NAMALWA (cell line): ENCODE data around the gene PYHIN1.
"Not testable (repeated sequence)": the region's sequence is repeated elsewhere in the genome, so short reads cannot be mapped to it uniquely, and the experiment has no call there.

Experiments used
- DNase-seq: peaks from one replicate; pipeline ENCODE4 v3.0.0-alpha.2; 2015; ENCODE audit warnings: low spot score

The PYHIN1 gene

DNA sequence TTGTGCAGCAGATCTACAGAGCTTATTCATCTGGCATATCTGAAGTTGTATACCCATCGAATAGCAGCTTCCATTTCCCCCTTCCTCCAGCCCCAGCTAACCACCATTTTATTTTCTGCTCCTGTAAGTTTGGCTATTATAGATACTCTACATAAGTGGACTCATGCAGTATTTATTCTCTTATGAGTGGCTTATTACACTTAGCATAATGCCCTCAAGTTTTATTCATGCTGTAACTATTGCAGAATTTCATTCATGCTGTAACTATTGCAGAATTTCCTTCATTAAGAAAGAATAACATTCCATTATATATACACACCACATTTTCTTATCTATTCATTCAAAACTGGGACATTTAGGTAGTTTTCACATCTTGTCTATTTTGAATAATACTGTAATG lies 47.9 kb downstream of the PYHIN1 start:
- no peak for DNase-seq

DNA sequence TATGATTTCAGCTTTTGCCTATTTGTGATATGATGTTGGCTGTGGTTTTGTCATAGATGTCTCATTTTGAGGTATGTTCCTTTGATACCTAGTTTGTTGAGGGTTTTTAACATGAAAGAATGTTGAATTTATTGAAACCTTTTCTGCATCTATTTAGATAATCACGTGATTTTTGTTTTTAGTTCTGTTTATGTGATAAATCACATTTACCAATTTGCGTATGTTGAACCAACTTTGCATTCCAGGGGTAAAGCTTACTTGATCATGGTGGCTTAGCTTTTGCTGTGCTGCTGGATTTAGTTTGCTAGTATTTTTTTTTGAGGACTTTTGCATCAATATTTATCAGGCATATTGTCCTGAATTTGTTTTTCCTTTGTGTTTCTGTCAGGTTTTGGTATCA lies 51.9 kb downstream of the PYHIN1 start:
- DNase-seq, result no peak

DNA sequence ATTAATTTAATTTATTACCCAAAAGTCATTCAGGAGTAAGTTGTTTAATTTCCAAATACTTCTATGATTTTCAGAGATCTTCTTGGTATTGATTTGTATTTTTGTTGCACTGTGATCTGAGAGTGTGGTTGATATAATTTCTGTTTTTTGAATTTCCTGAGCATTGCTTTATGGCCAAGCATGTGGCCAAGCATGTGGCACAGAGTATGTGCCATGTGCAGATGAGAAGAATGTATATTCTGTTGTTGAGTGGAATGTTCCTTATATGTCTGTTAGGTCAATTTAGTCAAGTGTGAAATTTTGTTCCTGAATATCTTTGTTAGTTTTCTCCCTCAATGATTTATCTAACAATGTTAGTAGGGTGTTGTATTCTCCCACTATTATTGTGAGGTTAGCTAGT lies 53.0 kb downstream of the PYHIN1 start:
- no peak for DNase-seq

DNA sequence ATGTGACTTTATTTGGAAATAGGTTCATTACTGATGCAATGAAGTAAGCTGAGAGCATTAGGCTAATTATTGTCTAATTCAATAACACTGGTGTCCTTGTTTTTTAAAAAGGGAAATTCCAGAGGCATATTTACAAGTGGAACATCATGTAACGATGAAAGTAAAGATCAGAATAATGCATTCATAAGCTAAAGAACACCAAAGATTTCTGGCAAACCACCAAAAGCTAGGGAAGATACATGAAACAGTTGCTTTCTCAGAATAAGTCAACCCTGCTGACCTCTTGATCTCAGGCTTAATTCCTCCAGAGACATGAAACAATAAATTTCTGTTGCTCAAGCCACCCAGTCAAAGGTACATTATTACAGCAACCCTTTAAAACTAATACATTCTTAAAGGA lies 58.1 kb downstream of the PYHIN1 start:
- no peak for DNase-seq

DNA sequence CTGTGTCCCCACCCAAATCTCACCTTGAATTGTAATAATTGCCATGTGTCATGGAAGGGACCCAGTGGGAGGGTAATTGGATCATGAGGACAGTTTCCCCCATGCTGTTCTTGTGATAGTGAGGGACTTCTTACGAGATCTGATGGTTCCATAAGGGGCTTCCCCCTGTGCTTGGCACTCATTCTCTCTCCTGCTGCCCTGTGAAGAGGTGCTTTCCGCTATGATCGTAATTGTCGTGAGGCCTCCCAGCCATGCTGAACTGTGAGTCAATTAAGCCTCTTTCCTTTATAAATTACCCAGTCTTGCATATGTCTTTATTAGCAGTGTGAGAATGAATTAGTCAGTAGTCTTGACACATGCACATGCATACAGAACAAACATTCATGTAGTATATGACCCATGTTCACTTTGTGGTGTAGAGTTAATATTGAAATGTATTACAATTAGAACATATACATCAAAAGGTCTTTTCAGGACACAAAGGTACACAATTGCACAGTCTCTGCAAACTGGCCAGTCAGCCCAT lies 61.5 kb downstream of the PYHIN1 start:
- DNase-seq, result no peak

DNA sequence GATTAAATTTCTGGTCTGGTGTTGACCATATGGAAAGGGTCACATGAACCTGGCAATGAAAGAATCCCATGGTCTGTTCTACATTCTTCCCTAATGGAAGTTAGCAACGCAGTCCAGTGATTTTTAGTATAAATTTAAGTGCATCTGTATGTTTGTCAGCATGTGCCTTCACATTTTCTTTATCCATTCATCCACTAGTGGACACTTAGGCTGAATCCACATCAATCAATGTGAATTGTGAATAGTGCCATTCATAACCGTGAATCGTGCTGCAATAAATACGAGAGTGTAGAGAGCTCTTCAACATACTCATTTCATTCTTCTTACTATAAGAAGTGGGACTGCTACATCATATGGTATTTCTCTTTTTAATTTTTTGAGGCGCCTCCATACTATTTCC lies 65.6 kb downstream of the PYHIN1 start:
- no peak for DNase-seq

DNA sequence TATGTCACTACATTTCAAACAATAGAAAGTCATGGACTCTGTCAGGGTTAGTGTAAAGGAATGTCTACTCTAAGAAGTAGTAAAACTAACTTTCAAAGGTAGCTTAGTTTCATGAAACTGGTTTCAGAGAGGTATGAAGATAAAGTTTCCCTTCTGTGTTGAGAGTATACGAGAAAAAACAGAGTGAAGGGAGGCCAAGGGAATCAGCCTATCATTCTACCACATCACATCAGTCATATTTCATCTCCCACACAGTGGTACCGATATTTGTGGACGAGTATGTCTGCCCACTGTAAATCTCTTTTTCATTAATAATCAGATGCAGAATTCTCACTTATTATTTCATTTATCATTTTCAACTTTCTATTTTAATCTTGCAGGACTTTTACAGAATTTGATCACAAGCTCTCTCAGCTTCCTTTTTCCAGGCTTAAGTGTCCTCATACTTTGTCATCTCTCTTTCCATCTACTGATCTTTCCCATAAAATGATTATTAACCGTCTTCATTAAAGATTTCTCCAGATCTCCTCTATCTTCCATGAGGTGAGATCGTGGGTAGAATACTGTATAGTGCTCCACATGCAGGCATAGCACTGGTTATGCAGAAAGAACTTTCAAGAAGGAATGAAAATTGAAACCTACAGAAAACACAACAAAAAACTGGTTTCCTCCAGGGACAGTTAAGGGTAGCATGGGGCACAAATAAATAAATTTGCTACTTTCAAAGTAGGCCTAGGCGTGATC lies 66.9 kb downstream of the PYHIN1 start:
- no peak for DNase-seq

DNA sequence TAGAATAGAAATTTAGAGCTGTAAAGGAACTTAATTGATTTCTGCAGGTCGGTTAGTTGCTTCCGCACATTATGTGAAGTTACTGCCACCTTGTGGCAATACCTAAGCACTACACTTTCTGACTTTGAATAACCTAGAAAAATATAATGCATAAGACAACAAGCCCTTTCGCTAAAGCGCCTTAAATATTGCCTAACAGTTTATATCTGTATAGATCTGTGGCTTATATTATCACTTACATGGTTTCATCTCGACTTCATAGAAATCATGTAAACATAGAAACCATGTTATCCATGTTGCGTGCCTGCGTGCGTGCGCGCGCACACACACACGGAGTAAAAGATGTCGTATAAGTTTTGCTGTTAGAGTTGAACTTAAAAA lies 67.4 kb downstream of the PYHIN1 start:
- peak; percentile 90 for DNase-seq

DNA sequence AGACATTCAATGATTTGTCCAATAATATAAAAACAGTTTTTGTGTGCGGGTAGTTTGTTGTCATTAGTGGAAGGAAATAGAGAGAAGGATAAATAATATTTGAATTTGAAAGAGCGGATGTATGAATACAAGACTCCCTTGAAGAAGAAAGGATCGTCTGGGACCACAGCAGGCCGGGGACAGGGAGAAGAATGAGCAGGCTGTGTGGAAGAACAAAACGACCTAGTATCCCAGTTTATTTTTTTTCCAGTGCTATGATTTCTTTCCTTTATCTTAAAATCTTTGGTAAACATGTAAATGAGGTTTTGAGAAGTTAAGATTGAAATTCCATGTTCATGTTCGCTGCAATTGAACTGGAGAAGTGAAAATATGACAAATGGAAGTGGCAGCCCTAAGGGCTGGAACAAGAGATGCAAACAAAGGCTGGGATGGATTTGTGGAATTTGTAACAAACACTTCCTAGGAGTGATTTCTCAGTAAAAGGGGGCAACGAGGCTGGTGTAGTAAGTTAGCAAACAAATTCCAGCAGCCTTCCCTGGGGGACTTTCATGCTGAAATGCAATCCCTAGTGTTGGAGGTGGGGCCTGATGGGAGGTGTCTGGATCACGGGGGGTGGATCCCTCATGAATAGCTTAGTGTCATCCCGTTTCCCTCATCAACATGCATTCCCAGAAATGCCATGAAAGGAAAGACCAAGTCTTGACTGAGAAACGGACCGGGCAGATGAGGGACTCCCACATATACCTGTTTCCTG lies 68.1 kb downstream of the PYHIN1 start:
- DNase-seq, result no peak

DNA sequence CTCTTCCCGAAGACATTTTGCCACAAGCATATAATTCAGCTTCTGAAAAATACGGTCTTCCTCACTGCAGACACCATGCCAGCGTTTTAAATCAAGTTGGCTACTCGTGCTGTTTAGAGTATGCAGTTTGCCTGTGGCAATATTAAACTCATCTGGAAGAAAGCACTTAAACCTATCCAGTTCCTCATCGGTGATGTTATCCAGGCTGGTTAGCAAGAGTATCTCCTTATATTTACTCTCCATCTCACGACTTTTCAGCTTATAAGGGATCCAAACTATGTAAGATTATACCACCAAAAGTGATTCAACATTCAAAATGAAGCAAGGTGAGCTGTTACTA lies 68.7 kb downstream of the PYHIN1 start:
- DNase-seq, result no peak

DNA sequence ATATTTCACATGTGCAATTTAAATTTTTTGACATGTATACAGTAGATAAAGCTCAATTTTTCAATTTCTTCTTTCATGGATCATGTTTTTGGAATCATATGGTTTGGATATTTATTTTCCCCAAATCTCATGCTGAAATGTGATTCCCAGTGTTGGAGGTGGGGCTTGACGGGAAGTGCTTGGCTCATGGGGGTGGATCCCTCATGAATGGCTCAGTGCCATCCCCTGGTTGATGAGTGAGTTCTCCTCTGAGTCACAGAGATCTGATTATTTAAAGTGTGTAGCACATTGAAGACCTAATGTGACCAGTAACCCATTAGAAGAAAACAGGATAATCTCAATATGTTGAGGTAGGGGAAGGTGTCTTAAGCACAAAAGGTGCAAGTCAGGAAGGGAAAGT lies 69.3 kb downstream of the PYHIN1 start:
- DNase-seq, result no peak

DNA sequence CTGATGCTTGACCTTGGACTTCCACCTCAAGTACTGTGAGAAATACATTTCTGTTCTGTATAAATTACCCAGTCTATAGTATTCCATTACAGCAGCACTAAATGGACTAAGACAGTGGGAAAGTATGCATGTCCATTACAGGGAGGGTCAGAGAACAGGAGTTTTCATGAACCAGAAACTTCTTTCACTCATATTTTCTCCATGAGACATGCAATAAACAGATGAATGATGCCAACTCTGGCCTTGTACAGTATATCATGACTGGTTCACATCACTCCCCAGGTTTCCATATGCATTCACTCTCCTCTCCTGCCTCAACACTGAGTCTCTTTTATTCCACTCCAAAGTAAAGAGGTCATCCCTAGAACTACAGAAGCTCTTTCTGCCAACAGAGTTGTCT lies 73.8 kb downstream of the PYHIN1 start:
- no peak for DNase-seq

DNA sequence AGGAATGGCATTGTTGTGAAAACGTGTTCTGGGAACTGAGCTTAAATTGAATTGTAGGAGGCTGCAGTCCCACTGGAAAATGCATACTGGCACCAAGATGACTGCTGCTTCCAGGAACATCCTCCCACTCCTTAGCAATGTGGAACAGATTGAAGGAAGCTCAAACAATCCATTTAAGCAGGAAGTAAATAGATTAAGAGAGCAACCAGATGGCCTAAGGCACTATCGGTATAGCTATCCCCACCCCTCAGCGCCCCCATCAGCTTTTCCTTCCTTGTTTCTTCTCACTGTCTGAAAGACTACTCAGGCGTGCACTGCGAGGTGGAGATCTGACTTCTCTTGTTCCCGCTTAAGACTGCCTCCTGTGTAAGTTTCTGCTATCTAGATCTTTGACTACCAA lies 74.3 kb downstream of the PYHIN1 start:
- DNase-seq, result peak; percentile 24

DNA sequence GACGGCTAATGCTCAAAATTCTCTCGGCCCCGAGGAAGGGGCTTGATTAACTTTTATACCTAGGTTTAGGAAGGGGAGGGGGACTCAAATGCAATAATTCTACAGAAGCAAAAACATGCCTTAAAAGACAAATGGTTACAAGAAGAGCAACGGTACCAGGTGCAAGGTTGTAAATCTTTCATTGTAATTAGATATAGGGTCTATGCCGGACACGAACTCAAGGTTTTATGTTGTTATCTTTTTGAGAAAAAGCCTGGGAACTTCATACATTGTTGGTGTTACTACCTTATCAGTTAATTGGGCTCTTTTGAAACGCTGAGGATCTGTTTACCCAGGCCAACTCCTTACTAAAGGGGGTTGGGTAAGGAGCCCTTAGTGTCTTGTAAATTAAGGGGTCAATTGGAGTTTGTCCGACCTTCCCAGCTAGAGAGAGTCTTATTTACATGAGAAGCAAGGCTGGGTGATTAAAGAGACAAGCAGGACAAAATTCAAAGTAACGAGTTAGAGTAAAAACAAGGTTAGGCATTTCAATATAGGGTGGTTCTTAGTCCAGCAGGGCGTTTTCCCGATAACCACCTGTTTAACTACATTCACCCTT lies 75.0 kb downstream of the PYHIN1 start:
- DNase-seq, result not testable (repeated sequence)

DNA sequence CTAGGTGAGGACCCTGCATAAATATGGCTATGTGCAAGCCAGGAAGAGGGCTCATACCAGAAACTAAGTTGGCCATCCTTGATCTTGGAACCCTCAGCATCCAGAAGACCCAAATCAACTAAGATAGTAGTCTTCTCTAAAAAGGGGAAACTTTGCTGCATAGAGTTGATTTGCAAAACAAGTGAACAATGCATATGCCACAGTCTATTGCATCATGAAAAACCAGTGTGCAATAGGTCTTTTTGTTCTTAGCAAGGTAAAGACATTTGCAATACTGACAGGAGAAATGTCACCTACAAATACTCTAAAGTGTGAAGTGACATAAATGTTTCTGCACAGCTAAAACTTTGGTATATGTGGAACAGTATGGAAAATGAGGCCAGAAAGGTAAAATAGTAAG lies 76.4 kb downstream of the PYHIN1 start:
- peak; percentile 20 for DNase-seq

DNA sequence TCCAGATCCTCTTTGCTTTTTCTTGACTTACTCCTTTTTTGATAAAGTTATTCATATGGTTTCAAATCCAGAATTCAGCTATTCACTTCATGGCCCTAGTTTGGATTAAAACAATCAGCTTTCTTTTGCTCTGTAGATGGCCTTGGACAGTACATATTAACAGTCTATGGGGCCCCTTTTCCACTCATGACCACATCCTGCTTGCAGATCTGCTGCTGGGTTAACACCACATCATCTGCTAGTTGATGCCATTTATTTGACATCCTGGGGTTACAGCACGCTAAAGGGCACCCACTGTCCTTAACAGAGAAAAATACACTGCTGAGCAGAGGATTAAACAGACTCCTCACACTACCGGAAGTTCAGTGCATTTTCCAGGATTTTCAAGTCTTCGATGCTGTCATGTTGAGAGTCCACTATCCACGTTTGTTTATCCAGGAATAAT lies 77.4 kb downstream of the PYHIN1 start:
- DNase-seq, result peak; percentile 67

DNA sequence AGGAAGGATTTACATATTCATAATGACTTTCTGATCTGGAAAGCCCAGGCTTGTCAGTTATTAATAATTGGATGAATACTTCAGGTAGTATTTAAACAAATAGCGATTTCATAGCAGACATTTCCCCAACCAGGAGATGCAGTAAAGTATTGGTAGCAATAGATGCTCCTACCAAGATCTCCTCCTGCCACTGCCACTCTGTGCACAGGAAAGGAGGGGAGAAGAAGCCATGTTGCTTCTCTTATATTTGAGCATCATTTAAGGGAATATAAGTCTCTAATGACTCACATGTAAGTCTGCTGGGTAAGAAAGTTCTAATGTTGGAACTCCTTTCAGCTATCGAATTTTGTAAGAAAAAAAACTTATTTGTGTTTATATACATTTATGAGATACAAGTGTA lies 77.9 kb downstream of the PYHIN1 start:
- DNase-seq, result peak; percentile 62

DNA sequence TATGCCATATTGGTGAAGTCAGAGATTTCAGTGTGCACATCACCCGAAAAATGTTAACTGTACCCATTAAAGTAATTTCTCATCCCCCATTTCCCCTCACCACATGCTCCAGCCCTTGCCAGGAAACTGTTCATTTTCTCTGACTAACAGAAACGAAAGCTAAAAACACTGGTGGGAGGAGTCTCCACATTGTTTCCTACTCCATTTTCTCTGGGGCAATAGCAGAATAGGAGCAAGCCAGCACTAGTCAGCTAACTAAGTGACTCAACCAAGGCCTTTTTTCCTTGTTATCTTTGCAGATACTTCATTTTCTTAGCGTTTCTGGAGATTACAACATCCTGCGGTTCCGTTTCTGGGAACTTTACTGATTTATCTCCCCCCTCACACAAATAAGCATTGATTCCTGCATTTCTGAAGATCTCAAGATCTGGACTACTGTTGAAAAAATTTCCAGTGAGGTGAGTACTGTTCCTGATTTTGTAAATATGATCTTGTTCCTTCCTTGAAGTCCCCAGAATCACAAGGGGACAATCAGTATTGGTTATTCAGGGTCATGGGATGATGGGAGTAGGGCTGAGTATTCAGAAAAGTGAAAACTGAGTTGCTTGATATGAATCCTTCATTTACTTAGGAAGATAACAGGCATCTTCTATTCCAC lies 78.5 kb downstream of the PYHIN1 start, which contains the start of gene IFI16:
IFI16 (plus strand) TSS at position 204 of the 658 bp plus-strand sequence. CDS start 4,774 bp downstream, outside the sequence.
- DNase-seq, result peak; percentile 92

DNA sequence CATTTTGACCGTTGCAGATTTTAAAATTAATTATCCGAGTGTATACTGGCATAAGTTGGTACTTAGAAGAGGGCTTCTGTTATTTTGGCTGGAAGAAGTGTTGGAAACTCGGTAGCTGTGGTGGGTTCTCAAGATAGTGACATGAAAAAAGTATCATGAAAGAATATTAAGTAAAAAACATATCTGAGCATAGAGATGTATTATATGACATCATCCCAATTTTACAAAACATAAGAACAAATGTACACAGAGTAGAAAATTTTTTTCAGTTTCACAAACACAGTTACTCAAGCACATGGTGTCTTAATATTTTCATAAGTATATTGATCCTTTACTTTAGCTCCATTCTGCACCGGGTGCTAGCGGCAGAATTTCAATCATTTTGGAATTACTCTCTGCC lies 79.0 kb downstream of the PYHIN1 start:
- no peak for DNase-seq

DNA sequence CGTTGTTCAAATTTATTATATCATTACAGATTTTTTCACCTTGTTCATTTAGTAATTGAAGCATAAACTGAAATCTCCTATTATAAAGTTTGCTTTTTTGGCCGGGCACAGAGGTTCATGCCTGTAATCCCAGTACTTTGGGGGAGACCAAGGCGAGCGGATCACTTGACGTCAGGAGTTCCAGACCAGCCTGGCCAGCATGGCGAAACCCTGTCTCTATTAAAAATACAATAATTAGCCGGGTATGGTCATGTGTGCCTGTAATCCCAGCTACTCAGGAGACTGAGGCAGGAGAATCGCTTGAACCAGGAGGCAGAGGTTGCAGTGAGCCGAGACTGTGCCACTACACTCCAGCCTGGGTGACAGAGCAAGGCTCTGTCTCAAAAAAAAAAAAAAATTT lies 79.6 kb downstream of the PYHIN1 start:
- peak; percentile 34 for DNase-seq

DNA sequence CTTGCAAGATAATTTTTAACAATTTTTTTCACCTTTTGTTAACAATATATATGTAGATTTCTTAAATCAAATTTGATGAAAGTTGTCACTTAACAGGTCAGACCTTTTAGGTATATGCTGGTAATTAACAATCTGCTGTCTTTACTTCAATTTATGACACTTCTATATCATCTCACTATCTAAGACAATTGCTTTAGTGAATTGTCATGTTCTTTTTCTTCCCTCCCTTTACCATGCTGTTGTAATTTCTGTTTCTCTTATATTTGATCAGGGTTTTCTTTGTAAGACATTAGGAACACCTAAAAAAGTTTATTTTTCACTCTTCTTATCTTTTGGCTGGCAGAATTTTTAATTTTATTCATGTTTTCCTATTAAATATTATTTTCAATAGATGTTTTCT lies 80.4 kb downstream of the PYHIN1 start:
- peak; percentile 21 for DNase-seq

DNA sequence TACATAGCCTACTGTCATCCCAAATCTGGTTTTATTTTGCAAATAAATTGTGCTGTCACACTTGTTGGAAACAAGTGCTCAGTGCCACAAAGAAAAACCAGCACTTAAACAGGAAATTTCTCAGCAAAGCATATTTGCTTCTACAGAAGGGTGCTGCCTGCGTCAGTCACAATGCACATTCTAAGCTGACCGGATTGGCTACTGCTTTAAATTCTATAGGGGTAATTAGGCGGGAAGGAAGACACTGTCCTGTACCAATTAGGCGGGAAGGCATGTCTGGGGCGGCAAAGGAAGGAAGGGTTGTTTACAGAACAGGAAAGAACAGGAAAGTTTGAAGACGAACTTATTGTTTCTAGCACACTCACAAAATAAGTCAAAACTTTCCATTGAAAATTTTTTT lies 81.1 kb downstream of the PYHIN1 start:
- peak; percentile 86 for DNase-seq
